AG04450 (cell line): ENCODE measurements around the gene RBM15. TPM values are rescaled to one million over a fixed set of nuclear protein-coding genes. Genes with fewer than 3 reads are reported as not detected.

Source experiments
- CTCF ChIA-PET: fragments of 300-600, 350-600 bp; formaldehyde crosslinking; extraction: SDS; loops from one replicate; lab custom pipeline; 2022; ENCODE audit warnings: antibody characterized with exemption, inconsistent platforms; lab: Charles Lee
- POLR2A ChIA-PET: fragments of 350-600 bp; formaldehyde crosslinking; extraction: SDS; loops from one replicate; lab custom pipeline; 2021; ENCODE audit warnings: antibody characterized with exemption, inconsistent platforms; lab: Yijun Ruan, JAX
- DNase-seq: peaks from one replicate; pipeline ENCODE4 v3.0.0-alpha.2; 2011; ENCODE audit warnings: low read depth, low spot score
- H3K27ac ChIP-seq: one replicate; pipeline ENCODE4 v1.5.1; 2012; ENCODE audit warnings: low read depth, low read length, control low read depth
- H3K27me3 ChIP-seq: one replicate; pipeline ENCODE4 v1.6.0; 2012; ENCODE audit warnings: low read length; ENCODE audit not compliant: control insufficient read depth, insufficient read depth
- H3K4me3 ChIP-seq: 2 replicates; pipeline ENCODE4 v1.5.1; 2011; ENCODE audit warnings: mild to moderate bottlenecking, low read depth, low read length, control low read depth
- H3K9me3 ChIP-seq: 2 replicates; pipeline ENCODE4 v1.5.1; 2012; ENCODE audit warnings: low read length; ENCODE audit not compliant: control insufficient read depth, insufficient read depth
- CTCF ChIP-seq: IDR thresholded peaks from 2 replicates; pipeline ENCODE4 v1.5.1; 2011; ENCODE audit warnings: low read depth, low read length, control low read depth, inconsistent platforms
- polyA plus RNA-seq: library from polyadenylated mRNA; depleted of rRNA; stranded (reverse); fragments of >200 nt; gene quantifications from 2 replicates; pipeline ENCODE4 v1.2.3, GENCODE V29; 2011

The RBM15 gene
- polyA plus RNA-seq, 1 experiment: 8.9 TPM

GRCh38 chr1:110319332-110320167, 19.6 kb upstream of the RBM15 start:
- no peak for TF ChIP-seq CTCF
- no peak overlapping the region for H3K4me3 ChIP-seq
- H3K9me3 ChIP-seq: 0 out of 2 replicates have a peak, but pooled peaks cover 4% of the 10 kb centered on the region
- ChIA-PET CTCF (interaction anchor here (4.0 to 22.0 kb wide), 2 partner anchors 111 to 123 kb away, joined by 19 to 1035 read pairs; partner anchors contain the start of gene KCNC4), POLR2A (no interaction called here)
- no peak for DNase-seq
- no peak overlapping the region for H3K27ac ChIP-seq
- H3K27me3 ChIP-seq: peaks cover 10% of the 10 kb centered on the region

- no peak for DNase-seq
- ChIA-PET CTCF (interaction anchor here (22.0 kb wide), 1 partner anchor 112 kb away, joined by 1035 read pairs; the partner anchor contains the start of gene KCNC4), POLR2A (no interaction called here)
- no peak overlapping the region for H3K4me3 ChIP-seq
- peaks cover 10% of the 10 kb centered on the region for H3K27me3 ChIP-seq
- H3K27ac ChIP-seq: no peak overlapping the region
- H3K9me3 ChIP-seq: 0 out of 2 replicates have a peak, but pooled peaks cover 4% of the 10 kb centered on the region
- TF ChIP-seq CTCF: no peak
Measured at GRCh38 chr1:110320168-110320518, 19.0 kb upstream of the RBM15 start.

- Histone ChIP-seq H3K27ac (no peak overlapping the region), H3K4me3 (no peak overlapping the region), H3K9me3 (0 out of 2 replicates have a peak, but pooled peaks cover 4% of the 10 kb centered on the region), H3K27me3 (peaks cover 10% of the 10 kb centered on the region)
- ChIA-PET POLR2A (no interaction called here), CTCF (interaction anchor here (1.3 kb wide), 2 partner anchors 8 to 124 kb away, joined by 4 to 14 read pairs; no protein-coding TSS in a partner anchor)
- DNase-seq: no peak
- TF ChIP-seq CTCF: no peak
Measured at GRCh38 chr1:110321045-110321444, 18.1 kb upstream of the RBM15 start.

GRCh38 chr1:110321846-110322245, 17.3 kb upstream of the RBM15 start:
- ChIA-PET CTCF (interaction anchor here (1.3 to 2.8 kb wide), 3 partner anchors 9 to 125 kb away, joined by 4 to 18 read pairs (median 14); no protein-coding TSS in a partner anchor), POLR2A (no interaction called here)
- no peak for DNase-seq
- Histone ChIP-seq H3K27ac (no peak overlapping the region), H3K9me3 (0 out of 2 replicates have a peak, but pooled peaks cover 4% of the 10 kb centered on the region), H3K4me3 (no peak overlapping the region), H3K27me3 (peaks cover 10% of the 10 kb centered on the region)
- no peak for TF ChIP-seq CTCF

- ChIA-PET CTCF (interaction anchor here (2.8 kb wide), 1 partner anchor 12 kb away, joined by 18 read pairs; no protein-coding TSS in a partner anchor), POLR2A (no interaction called here)
- peaks cover 5% of the 10 kb centered on the region for H3K27me3 ChIP-seq
- DNase-seq: no peak
- H3K9me3 ChIP-seq: no peaks in the 10 kb centered on the region
- TF ChIP-seq CTCF: no peak
- no peak overlapping the region for H3K27ac ChIP-seq
- H3K4me3 ChIP-seq: no peak overlapping the region
Measured at GRCh38 chr1:110324667-110325066, 14.5 kb upstream of the RBM15 start.
